Stimulated activated CD4-positive, alpha-beta T cell treated with anti-CD3 and anti-CD28 coated beads, TNF-alpha, amount 100 ng/mL, for 4 hours (primary cell): ENCODE data around the gene TNFSF8.

Experiments
- DNase-seq, 3 experiments: peaks; one replicate each; pipeline ENCODE4 v3.0.0-alpha.2; 2020; ENCODE audit warnings: low read depth in 3 of 3

Gene TNFSF8

GRCh38 chr9:114930056-114930812, at the start of gene TNFSF8:
TSS of gene TNFSF8 (minus strand) at chr9:114930591. CDS start at chr9:114930303, 288 bp downstream.
- peak in 2 of 3 experiments; percentile 56 to 59 for DNase-seq

- no peak for DNase-seq
Measured at GRCh38 chr9:114973216-114973615, 42.8 kb upstream of the TNFSF8 start.

- no peak for DNase-seq
Measured at GRCh38 chr9:114972510-114973136, 42.2 kb upstream of the TNFSF8 start.

GRCh38 chr9:114969269-114969668, 38.9 kb upstream of the TNFSF8 start:
- no peak for DNase-seq

- no peak for DNase-seq
Measured at GRCh38 chr9:114968671-114969070, 38.3 kb upstream of the TNFSF8 start.

GRCh38 chr9:114965564-114965963, 35.2 kb upstream of the TNFSF8 start:
- no peak for DNase-seq

GRCh38 chr9:114962809-114963208, 32.4 kb upstream of the TNFSF8 start:
- DNase-seq: no peak

GRCh38 chr9:114960276-114960675, 29.9 kb upstream of the TNFSF8 start:
- DNase-seq: no peak

GRCh38 chr9:114958844-114959235, 28.4 kb upstream of the TNFSF8 start:
- DNase-seq: no peak

GRCh38 chr9:114958021-114958843, 27.8 kb upstream of the TNFSF8 start:
- DNase-seq: peak; percentile 36

- no peak for DNase-seq
Measured at GRCh38 chr9:114957558-114957957, 27.2 kb upstream of the TNFSF8 start.

- no peak for DNase-seq
Measured at GRCh38 chr9:114954956-114955582, 24.7 kb upstream of the TNFSF8 start.

GRCh38 chr9:114953959-114954358, 23.6 kb upstream of the TNFSF8 start:
- DNase-seq: no peak

GRCh38 chr9:114953046-114953445, 22.7 kb upstream of the TNFSF8 start:
- no peak for DNase-seq

- DNase-seq: no peak
Measured at GRCh38 chr9:114950761-114951160, 20.4 kb upstream of the TNFSF8 start.

- no peak for DNase-seq
Measured at GRCh38 chr9:114947058-114947457, 16.7 kb upstream of the TNFSF8 start.

GRCh38 chr9:114945616-114946412, 15.4 kb upstream of the TNFSF8 start:
- DNase-seq: no peak

GRCh38 chr9:114941376-114941775, 11.0 kb upstream of the TNFSF8 start:
- no peak for DNase-seq

- DNase-seq: no peak
Measured at GRCh38 chr9:114938687-114939575, 8.5 kb upstream of the TNFSF8 start.

GRCh38 chr9:114937516-114937915, 7.1 kb upstream of the TNFSF8 start:
- DNase-seq: no peak
